Body of pancreas (tissue), 4 donors: ENCODE data around the gene TLCD3A. TPM values are rescaled to one million over a fixed set of nuclear protein-coding genes. Genes with fewer than 3 reads are reported as not detected.

Experiments
- ATAC-seq: fragments of 150-250 bp; one replicate; pipeline ENCODE4 v1.9.1; 2016
- DNase-seq, 4 donors: peaks; one replicate each; pipeline ENCODE4 v3.0.0-alpha.2; 2019
- H3K27ac ChIP-seq, 4 donors: fragments of 200-600 bp; sonication (generic); 1 replicate in 3 of 4; 2 replicates in 1 of 4; pipeline versions ENCODE4 v1.5.1 to v1.6.1; 2016 to 2019; ENCODE audit warnings: mild to moderate bottlenecking in 1 of 4, mixed read lengths in 1 of 4, moderate library complexity in 1 of 4
- H3K27me3 ChIP-seq, 2 donors: fragments of 200-600 bp; sonication (generic); one replicate each; pipeline ENCODE4 v1.6.0; 2016; ENCODE audit warnings: mild to moderate bottlenecking in 1 of 2
- H3K36me3 ChIP-seq, 2 donors: fragments of 200-600 bp; sonication (generic); replicated peaks in 1 of 2; 2 replicates each; pipeline ENCODE4 v1.5.1; 2016; ENCODE audit warnings: low read depth in 2 of 2; ENCODE audit not compliant: insufficient read depth in 1 of 2
- H3K4me1 ChIP-seq: fragments of 200-600 bp; sonication (generic); one replicate; pipeline ENCODE4 v1.6.0; 2016
- H3K4me3 ChIP-seq, 2 donors: fragments of 200-600 bp; sonication (generic); 1 replicate in 1 of 2; 2 replicates in 1 of 2; pipeline ENCODE4 v1.5.1; 2016 to 2019
- H3K9me3 ChIP-seq, 3 donors: fragments of 200-600 bp; sonication (generic); 1 replicate in 2 of 3; 2 replicates in 1 of 3; pipeline ENCODE4 v1.5.1; 2016
- CTCF ChIP-seq, 7 experiments: fragments of 450-650 bp in 4 of 7; fragments of 200-600 bp in 3 of 7; sonication (generic) in 3 of 7; IDR thresholded peaks; one replicate each; pipeline ENCODE4 v1.5.1; 2016 to 2019; ENCODE audit warnings: antibody characterized with exemption in 7 of 7
- POLR2A ChIP-seq, 3 donors: fragments of 450-650 bp; IDR thresholded peaks; one replicate each; pipeline ENCODE4 v1.6.1; 2016; ENCODE audit warnings: antibody characterized with exemption in 3 of 3, mild to moderate bottlenecking in 2 of 3
- WGBS, 2 donors: methylation state at CpG; one replicate each; pipeline ENCODE4 v1.1.5; 2017; 5-methylcytosine and 5-hydroxymethylcytosine counted together
- intact Hi-C: fragments of 100-400 bp; cut with DNase I; formaldehyde crosslinking; loops from one replicate; pipeline ENCODE4 v1.15.1; 2023
- total RNA-seq, 2 donors: library from RNA; depleted of rRNA; stranded (reverse); fragments of >200 nt; gene quantifications; one replicate each; pipeline ENCODE4 v1.1.0, GENCODE V29; 2016

Gene TLCD3A
- total RNA-seq, 2 donors from 2014 or later: 3.6 to 7.9 TPM

GRCh38 chr17:700504-701094, 31.8 kb upstream of the TLCD3A start:
- no peaks in the 10 kb centered on the region for H3K4me1 ChIP-seq
- TF ChIP-seq POLR2A (IDR thresholded peaks at IDR 0.05) (no peak), CTCF (IDR thresholded peaks at IDR 0.05) (peak; percentile 42 to 74 (median 68))
- no peak overlapping the region for H3K4me3 ChIP-seq
- WGBS, 2 donors: 8 to 40% methylated on average over 1 of the region's 1 CpG
- H3K27me3 ChIP-seq: no peaks in the 10 kb centered on the region
- intact Hi-C loops: no loop called here
- peaks cover 0 to 8% of the 10 kb centered on the region in 2 donors for H3K36me3 ChIP-seq
- H3K27ac ChIP-seq: no peak overlapping the region
- DNase-seq (no peak), ATAC-seq (no peak)
- no peaks in the 10 kb centered on the region for H3K9me3 ChIP-seq

GRCh38 chr17:703081-703875, 29.1 kb upstream of the TLCD3A start:
- no peaks in the 10 kb centered on the region for H3K36me3 ChIP-seq
- no peak for DNase-seq

GRCh38 chr17:704111-704864, 28.1 kb upstream of the TLCD3A start:
- intact Hi-C loops: no loop called here
- Histone ChIP-seq H3K4me3 (no peak overlapping the region), H3K27me3 (no peaks in the 10 kb centered on the region), H3K4me1 (no peaks in the 10 kb centered on the region), H3K36me3 (peaks cover 0 to 5% of the 10 kb centered on the region in 2 donors), H3K27ac (no peak overlapping the region), H3K9me3 (no peaks in the 10 kb centered on the region)
- DNase-seq: no peak
- TF ChIP-seq CTCF (IDR thresholded peaks at IDR 0.05) (no peak), POLR2A (IDR thresholded peaks at IDR 0.05) (no peak)
- 69 to 76% methylated on average over 4 of the region's 4 CpGs for WGBS, 2 donors
- no peak for ATAC-seq

More at GRCh38 chr17:703081-703875, 29.1 kb upstream of the TLCD3A start:
- Histone ChIP-seq H3K27me3 (no peaks in the 10 kb centered on the region), H3K4me3 (no peak overlapping the region), H3K4me1 (no peaks in the 10 kb centered on the region), H3K9me3 (no peaks in the 10 kb centered on the region), H3K27ac (no peak overlapping the region)
- ATAC-seq: no peak
- no peak for TF ChIP-seq CTCF (IDR thresholded peaks at IDR 0.05)
- no peak for TF ChIP-seq POLR2A (IDR thresholded peaks at IDR 0.05)
- intact Hi-C loops: no loop called here
- WGBS, 2 donors: 75 to 79% methylated on average over 12 of the region's 12 CpGs

- Histone ChIP-seq H3K4me3 (no peak overlapping the region), H3K27me3 (no peaks in the 10 kb centered on the region), H3K27ac (no peak overlapping the region), H3K36me3 (peaks cover 0 to 11% of the 10 kb centered on the region in 2 donors), H3K4me1 (no peaks in the 10 kb centered on the region), H3K9me3 (no peaks in the 10 kb centered on the region)
- intact Hi-C loops: no loop called here
- WGBS, 2 donors: 75 to 100% methylated on average over 1 of the region's 1 CpG
- TF ChIP-seq CTCF (IDR thresholded peaks at IDR 0.05): no peak
- TF ChIP-seq POLR2A (IDR thresholded peaks at IDR 0.05): no peak
- DNase-seq (no peak), ATAC-seq (no peak)
These were observed 27.4 kb upstream of the TLCD3A start for GRCh38 chr17:705011-705410.
